ENCODE results near the gene MAMLD1.

Gene MAMLD1

GRCh38 chrX:150332023-150332422 is 31.1 kb upstream of the MAMLD1 start:
- H3K27me3 ChIP-seq (ENCODE audit: insufficient read depth, low read depth, severe bottlenecking), result peaks cover 88% of the 10 kb centered on the region
- no peak overlapping the region for H3K4me3 ChIP-seq (ENCODE audit: low read depth, low read length)
- no peak for DNase-seq
- H3K27ac ChIP-seq, result no peak overlapping the region
- H3K9me3 ChIP-seq (ENCODE audit: severe bottlenecking), result peaks cover 11% of the 10 kb centered on the region
- H3K36me3 ChIP-seq, result no peaks in the 10 kb centered on the region
- no peak for TF ChIP-seq CTCF (IDR thresholded peaks at IDR 0.05; ENCODE audit: low read depth, low read length)

- TF ChIP-seq CTCF (IDR thresholded peaks at IDR 0.05; ENCODE audit: low read depth, low read length), result no peak
- no peak overlapping the region for H3K4me3 ChIP-seq (ENCODE audit: low read depth, low read length)
- peaks cover 11% of the 10 kb centered on the region for H3K9me3 ChIP-seq (ENCODE audit: severe bottlenecking)
Observed at GRCh38 chrX:150334100-150334499, 29.0 kb upstream of the MAMLD1 start.

GRCh38 chrX:150334981-150335380 is 28.1 kb upstream of the MAMLD1 start:
- TF ChIP-seq CTCF (IDR thresholded peaks at IDR 0.05; ENCODE audit: low read depth, low read length), result no peak
- Histone ChIP-seq H3K9me3 (ENCODE audit: severe bottlenecking) (peaks cover 11% of the 10 kb centered on the region), H3K4me3 (ENCODE audit: low read depth, low read length) (no peak overlapping the region), H3K27me3 (ENCODE audit: insufficient read depth, low read depth, severe bottlenecking) (peaks cover 91% of the 10 kb centered on the region), H3K27ac (no peak overlapping the region), H3K36me3 (no peaks in the 10 kb centered on the region)
- no peak for DNase-seq

More at GRCh38 chrX:150334100-150334499, 29.0 kb upstream of the MAMLD1 start:
- Histone ChIP-seq H3K27me3 (ENCODE audit: insufficient read depth, low read depth, severe bottlenecking) (peaks cover 89% of the 10 kb centered on the region), H3K27ac (no peak overlapping the region), H3K36me3 (no peaks in the 10 kb centered on the region)
- no peak for DNase-seq

GRCh38 chrX:150337026-150337425 is 26.1 kb upstream of the MAMLD1 start:
- TF ChIP-seq CTCF (IDR thresholded peaks at IDR 0.05; ENCODE audit: low read depth, low read length), result no peak
- peaks cover 76% of the 10 kb centered on the region for H3K27me3 ChIP-seq (ENCODE audit: insufficient read depth, low read depth, severe bottlenecking)
- H3K27ac ChIP-seq, result no peak overlapping the region
- peaks cover 11% of the 10 kb centered on the region for H3K9me3 ChIP-seq (ENCODE audit: severe bottlenecking)
- no peak overlapping the region for H3K4me3 ChIP-seq (ENCODE audit: low read depth, low read length)
- no peaks in the 10 kb centered on the region for H3K36me3 ChIP-seq
- DNase-seq, result no peak

- H3K4me3 ChIP-seq (ENCODE audit: low read depth, low read length), result no peak overlapping the region
- DNase-seq, result no peak
- no peak overlapping the region for H3K27ac ChIP-seq
- peaks cover 11% of the 10 kb centered on the region for H3K9me3 ChIP-seq (ENCODE audit: severe bottlenecking)
- TF ChIP-seq CTCF (IDR thresholded peaks at IDR 0.05; ENCODE audit: low read depth, low read length), result no peak
- H3K27me3 ChIP-seq (ENCODE audit: insufficient read depth, low read depth, severe bottlenecking), result peaks cover 73% of the 10 kb centered on the region
- no peaks in the 10 kb centered on the region for H3K36me3 ChIP-seq
Observed at GRCh38 chrX:150337536-150337935, 25.6 kb upstream of the MAMLD1 start.

- Histone ChIP-seq H3K27me3 (ENCODE audit: insufficient read depth, low read depth, severe bottlenecking) (peaks cover 73% of the 10 kb centered on the region), H3K36me3 (no peaks in the 10 kb centered on the region), H3K9me3 (ENCODE audit: severe bottlenecking) (peaks cover 11% of the 10 kb centered on the region), H3K27ac (no peak overlapping the region), H3K4me3 (ENCODE audit: low read depth, low read length) (no peak overlapping the region)
- DNase-seq, result no peak
- no peak for TF ChIP-seq CTCF (IDR thresholded peaks at IDR 0.05; ENCODE audit: low read depth, low read length)
Observed at GRCh38 chrX:150338615-150339014, 24.5 kb upstream of the MAMLD1 start.
